ENCODE results near the gene MAP3K4.

MAP3K4 gene, protein sequence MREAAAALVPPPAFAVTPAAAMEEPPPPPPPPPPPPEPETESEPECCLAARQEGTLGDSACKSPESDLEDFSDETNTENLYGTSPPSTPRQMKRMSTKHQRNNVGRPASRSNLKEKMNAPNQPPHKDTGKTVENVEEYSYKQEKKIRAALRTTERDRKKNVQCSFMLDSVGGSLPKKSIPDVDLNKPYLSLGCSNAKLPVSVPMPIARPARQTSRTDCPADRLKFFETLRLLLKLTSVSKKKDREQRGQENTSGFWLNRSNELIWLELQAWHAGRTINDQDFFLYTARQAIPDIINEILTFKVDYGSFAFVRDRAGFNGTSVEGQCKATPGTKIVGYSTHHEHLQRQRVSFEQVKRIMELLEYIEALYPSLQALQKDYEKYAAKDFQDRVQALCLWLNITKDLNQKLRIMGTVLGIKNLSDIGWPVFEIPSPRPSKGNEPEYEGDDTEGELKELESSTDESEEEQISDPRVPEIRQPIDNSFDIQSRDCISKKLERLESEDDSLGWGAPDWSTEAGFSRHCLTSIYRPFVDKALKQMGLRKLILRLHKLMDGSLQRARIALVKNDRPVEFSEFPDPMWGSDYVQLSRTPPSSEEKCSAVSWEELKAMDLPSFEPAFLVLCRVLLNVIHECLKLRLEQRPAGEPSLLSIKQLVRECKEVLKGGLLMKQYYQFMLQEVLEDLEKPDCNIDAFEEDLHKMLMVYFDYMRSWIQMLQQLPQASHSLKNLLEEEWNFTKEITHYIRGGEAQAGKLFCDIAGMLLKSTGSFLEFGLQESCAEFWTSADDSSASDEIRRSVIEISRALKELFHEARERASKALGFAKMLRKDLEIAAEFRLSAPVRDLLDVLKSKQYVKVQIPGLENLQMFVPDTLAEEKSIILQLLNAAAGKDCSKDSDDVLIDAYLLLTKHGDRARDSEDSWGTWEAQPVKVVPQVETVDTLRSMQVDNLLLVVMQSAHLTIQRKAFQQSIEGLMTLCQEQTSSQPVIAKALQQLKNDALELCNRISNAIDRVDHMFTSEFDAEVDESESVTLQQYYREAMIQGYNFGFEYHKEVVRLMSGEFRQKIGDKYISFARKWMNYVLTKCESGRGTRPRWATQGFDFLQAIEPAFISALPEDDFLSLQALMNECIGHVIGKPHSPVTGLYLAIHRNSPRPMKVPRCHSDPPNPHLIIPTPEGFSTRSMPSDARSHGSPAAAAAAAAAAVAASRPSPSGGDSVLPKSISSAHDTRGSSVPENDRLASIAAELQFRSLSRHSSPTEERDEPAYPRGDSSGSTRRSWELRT (N-terminal part only)

DNA sequence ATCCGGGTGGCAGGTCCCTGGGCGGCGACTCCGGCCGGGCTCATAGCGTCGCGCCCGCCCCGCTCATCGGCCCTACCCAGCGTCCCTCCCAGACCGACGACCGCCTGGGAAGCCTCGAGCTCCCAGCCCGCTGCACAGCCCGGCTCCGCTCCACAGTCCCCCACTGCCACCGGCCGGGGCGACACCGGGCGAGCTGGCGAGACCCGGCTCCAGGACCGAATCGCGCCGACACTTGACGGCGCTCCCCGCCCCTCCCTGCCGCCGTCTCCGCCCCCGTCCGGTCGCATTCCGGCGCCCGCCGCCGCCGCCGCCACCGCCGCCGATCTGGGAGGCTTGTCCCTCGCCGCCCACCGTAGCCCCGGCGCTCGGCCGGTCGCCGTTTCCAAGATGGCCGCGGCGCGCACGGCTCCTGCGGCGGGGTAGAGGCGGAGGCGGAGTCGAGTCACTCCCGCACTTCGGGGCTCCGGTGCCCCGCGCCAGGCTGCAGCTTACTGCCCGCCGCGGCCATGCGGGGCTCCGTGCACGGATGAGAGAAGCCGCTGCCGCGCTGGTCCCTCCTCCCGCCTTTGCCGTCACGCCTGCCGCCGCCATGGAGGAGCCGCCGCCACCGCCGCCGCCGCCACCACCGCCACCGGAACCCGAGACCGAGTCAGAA, at the start of gene MAP3K4:
Gene MAP3K4 (plus strand): TSS at position 364 of the 655 bp plus-strand sequence. CDS start 163 bp downstream, at position 527.
- no peak for DNase-seq

DNA sequence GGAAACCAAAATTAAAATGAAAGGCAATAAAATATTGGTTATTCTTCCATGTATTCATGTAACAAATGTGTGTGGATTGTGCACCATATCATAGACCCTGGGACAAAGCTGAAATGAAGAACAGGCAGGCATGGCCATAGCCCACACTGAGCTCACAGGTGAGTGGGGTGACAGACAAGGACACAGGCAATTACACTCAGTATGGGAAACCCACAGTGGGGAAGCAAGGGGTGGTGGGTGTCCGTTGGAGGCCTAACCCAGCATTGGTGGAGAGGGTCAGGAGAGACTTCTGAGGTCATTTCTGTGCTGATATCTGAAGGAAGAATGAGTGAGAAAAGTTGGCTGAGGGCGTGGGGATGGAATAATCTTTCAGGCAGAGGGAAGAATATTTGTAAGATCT, 47.6 kb upstream of the MAP3K4 start:
- no peak for DNase-seq

DNA sequence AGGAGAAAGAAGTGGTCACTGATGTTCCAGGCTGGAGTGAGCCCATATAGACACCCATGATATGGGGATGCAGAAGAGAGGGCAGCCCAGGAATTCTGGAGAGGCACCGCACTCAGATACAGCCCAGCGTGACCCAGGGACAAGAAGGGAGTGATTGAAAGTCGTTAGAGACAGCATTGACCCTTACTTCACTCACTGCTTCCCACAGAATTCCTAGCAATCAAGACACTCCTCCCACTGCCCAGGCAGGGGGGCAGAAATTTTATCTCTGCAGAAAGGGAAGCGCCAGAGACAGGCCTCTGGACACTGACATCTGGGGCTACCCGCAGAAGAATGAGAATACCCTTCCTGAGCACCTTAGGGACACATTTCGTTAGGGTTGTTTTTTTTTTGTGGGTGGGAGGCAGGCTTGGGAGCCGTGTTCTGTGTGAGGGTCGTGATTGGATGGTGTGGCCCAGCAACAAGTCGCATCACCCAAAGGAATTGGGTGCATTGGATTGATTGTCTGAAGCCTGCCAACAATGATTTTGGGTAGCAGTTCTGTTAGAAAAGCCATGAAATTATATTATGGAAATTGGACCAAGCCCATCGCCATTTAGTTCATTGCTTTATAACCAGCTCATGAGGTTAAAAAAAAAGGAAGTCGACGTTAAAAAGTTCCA, 45.9 kb upstream of the MAP3K4 start:
- DNase-seq, result no peak

DNA sequence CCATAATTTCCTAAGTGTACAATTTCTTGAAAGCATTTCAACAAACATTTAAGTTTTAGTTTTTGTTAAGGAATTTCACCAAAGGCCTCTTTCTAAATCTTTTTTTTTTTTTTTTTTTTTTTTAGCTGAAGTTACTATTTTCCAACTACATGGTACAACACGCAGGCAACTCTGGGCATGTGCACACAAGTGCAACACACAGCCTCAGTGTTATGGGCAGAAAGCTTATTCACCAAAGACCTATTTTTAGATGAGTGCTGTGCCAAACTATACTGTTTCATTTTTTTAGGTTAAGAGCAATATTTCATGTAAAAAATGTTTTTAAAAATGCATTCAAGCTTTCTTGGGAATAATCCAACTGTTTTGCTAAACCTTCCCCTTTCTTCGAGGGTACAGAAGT, 42.0 kb upstream of the MAP3K4 start:
- DNase-seq, result no peak

DNA sequence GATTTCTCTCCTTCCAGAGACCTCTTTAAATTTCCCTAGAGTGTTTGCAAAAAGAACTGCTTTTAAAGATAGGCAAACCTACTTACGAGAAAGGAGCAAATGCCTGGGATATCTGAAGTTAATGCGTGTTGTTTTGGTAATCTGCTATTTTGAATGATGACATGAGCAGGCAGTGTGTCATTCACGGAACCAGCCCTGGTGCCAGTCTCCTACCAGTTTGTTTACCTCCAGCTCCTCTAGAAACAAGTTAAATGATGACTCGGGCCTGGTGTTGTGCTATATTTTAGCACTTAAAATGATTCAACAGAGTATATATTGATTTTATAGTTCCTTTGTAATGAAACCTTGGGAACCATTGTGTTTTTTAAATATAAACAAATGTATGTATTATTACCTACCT, 41.1 kb upstream of the MAP3K4 start:
- DNase-seq, result no peak

DNA sequence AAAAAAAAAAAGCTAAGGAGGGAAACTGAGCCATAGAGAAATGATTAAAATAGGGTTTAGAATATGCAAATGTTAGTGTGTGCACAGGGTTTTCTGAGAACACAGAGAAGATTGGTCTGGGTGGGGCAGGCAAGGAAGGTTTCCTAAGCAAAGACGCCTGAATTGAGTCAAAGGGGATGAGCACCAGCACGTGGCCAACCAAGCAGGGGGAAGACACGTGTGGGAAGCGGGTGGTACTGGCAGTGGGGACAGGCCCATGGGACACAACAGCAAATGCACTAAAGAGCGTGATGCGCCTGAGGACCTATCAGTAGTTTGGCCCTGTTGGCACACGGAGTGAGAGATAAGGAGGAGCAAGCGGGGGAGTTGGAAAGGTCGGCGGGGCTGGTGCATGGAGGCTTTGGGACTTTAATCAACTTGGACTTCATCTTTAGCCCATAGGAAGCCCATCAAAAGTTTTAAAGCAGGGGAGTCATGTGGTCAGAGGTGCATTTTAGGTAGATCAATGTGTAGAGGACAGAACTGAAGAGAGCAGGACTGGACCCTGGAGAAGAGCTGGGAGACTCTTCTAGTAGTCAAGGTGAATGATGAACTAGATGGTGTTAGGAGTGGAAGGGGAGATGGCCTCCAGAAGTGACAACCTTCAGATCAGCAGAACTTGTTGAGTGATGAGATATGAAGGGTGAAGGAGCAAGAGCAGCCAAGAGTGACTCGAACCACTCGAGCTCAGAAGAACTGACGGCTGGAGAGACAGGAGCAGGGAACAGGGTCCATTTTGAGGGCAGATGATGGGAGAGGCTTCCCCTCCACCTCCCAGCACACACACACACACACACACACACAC, 40.2 kb upstream of the MAP3K4 start:
- no peak for DNase-seq

DNA sequence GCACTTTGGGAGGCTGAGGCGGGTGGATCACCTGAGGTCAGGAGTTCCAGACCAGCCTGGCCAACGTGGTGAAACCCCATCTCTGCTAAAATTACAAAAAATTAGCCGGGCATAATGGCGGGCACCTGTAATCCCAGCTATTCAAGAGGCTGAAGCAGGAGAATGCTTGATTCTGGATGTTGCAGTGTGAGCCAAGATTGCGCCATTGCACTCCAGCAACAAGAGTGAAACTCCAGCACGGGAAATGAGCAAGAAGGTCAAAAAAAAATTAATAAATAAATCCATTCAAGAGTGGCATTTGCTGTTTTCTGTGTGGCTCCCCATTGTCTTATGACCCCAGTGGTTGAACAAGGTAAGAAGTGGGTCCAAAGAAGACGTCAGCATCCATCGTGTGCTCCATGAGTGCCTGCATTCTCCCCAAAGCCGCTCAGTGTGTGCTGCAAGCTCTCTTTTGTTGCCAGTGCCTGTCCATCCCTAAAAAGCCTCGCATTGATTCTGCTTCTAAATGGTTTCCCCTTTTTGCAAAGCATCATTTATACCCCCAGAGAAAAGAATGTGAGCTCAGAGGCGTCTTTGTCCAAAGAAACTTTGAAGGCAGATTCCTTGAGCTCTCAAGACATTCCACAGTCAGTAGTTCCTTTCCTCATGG, 38.8 kb upstream of the MAP3K4 start:
- no peak for DNase-seq

DNA sequence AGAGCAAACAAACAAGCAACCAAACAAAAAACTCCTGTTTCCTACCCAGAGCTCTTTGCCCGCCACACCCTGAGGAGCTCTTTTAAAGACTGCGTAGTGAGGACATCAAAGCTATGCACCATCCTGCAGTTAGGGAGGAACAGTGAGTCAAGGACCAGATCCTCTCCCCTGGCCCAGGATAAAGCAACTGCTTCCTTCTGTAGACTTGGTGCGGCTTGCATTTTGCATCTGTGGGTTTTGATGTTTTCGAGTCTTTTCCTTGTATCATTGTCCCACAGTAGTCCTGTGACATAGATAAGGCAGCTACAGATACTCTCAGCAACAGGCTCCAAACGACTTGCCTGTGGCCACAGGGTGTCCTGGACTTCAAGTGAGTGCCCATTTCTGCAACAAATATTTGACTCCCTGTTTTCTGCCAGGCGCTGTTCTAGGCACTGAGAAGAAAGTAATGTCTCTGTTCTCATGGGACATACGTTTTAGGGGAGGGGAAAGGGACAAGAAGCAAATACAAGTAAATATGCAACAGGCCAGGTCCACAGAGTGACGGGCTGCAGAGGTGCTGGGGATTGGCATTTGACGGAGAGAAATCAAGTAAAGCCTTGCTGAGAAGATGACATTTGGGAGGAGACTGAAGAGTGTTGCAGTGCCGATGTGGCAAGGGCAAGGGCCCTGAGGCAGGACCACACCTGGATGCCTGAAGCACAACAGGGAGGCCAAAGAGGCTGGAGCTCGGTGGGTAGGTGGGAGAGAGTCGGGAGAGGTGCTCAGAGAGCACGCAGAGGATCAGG, 35.9 kb upstream of the MAP3K4 start:
- no peak for DNase-seq

DNA sequence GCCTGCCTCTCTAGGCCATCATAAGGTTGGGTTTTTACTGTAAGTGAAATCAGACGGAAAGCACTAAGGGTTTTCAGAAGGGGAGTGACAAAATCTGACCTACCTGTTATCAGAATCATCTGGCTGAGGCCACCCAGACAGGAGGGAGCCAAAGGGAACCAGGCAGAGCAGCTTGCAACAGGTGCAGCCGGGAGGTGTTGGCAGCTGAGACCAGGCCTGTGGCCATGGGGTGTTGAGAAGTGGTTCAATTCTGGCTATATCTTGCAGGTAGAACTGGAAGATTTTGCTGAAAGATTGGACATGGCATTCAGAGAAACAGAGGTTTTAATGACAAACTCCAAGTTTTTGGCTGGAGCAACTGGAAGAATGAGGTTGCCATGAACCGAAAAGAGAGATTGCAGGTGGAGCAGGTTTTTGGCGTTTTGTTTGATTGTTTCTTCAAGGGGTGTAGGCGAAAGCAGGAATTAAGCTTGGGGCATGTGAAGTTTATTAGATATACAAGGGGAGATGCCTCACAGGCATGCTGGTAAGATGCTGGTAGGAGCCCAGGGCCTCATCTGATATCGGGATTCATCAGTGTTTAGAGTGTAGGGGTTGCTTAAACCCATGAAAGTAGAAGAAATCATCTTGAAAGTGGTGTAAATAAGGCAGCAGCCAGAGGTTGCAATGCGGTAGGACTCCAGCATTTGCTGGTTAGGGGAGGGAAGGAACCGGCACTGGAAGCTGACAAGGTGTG, 35.1 kb upstream of the MAP3K4 start:
- no peak for DNase-seq

DNA sequence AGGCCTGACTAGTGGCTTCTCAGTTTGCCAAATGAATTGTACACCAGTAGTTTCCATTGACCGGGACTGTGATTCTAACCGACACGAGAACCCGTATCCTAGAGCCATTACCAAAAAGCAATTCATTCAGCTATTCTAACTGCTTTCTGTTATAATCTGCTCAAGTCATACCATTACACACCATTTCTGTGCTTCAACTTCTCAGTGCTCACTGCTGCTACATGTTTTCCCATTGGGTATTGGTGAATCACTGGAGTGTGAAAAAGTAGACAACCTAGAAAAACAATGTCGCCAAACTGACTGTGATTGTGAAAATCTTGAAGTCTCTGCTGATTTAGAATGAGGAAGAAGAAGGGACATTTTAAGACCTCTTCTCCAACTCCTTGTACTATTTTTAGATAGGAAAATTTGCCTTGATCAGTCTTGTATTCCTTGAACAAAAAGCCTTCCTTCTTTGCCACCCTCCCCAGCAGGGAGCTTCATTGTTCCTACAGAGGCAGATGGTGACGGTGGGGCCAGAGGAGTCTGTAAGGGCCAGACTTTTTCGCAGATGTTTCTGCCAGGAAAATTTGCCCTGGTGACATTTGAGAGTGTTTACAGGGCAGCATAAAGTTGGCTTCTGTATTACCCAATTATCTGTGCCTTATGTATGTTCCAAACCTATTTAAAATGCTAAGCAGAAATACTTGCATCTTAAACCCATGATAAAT, 31.7 kb upstream of the MAP3K4 start:
- DNase-seq, result no peak

DNA sequence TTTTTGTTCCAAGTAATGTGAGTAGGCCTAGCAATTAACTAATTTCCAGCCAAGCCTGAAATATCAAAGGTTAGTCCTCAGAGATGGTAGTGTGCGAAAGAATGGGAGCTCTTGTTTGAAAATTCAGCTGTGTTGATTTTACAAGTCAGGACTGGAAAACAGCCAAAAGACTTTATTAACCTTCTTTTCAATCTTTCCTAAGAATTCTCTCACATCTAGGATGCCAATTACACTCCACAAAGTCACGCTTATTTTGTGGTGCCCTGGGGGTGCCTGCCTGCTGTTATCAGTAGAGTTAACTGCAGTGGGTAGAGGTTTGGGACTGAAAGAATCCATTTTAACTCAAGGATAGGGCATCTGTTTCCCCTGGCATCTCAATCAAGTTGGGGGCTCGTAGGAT, 30.7 kb upstream of the MAP3K4 start:
- no peak for DNase-seq

DNA sequence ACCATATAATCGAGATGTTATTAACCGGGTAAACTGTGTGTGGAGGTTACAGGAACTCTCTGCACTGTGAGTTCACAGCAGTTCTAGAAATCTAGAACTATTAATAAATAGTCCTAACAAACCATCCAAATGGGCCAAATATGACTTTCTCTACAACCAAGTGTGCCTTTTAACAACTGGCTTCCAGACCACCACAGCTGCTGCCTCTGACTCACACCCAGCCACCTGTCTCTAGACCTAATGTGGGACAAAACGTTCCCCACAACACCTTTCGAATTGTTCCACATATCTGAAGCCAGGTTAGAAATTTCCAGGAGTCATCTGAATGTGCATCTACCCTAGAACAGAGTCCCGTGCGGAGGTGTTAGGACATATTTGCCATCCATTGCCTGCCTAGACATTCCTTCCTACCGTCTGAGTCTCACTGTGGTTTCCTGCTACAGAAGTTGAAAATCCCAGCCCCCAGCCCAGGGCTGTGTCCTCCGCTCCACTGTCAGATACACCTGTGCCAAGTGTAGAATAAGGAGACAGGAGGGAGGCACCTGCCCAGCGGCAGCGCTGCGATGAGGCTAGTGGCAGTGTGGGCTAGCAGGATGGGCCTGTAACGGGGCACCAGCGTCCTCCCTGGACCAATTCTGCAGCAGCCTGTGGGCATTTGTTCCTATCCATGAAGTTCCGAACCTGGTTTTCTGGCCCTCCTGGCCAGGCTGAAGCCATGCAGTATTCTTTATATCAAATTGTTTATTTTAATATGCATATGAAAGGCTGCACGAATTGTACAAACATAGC, 28.5 kb upstream of the MAP3K4 start:
- no peak for DNase-seq

DNA sequence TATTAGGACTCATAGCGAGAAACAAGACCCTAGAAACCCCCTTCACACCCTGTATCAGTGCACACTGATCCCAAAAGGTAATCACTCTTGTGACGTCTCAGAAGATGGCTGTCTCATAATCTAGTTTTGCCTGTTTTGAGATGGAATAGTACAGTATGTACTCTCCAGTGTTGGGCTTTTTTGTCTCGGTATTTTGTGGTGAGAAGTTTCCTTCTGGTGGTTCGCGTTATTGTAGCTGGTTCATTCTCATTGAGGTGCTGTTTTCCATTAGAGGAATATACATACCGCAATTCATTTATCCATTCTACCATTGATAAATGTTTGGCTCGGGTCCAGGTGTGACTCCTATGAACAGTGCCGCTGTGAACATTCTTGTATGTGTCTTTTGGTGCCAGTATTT, 27.9 kb upstream of the MAP3K4 start:
- no peak for DNase-seq

DNA sequence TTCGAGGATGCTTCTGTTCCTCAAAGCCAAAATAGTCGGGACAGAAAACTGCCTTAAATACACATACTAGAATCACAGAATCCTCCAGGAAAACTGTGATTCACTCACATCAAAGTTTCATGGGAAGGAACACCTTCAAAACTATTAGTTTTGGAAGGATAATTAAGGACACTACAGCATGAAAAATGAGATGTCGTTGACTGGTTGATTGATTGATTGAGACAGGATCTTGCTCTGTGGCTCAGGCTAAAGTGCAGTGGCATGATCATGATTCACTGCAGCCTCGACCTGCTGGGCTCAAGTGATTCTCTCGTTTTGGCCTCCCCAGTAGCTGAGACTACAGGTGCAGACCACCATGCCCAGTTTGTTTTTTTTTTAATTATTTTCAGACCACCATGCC, 25.7 kb upstream of the MAP3K4 start:
- no peak for DNase-seq

DNA sequence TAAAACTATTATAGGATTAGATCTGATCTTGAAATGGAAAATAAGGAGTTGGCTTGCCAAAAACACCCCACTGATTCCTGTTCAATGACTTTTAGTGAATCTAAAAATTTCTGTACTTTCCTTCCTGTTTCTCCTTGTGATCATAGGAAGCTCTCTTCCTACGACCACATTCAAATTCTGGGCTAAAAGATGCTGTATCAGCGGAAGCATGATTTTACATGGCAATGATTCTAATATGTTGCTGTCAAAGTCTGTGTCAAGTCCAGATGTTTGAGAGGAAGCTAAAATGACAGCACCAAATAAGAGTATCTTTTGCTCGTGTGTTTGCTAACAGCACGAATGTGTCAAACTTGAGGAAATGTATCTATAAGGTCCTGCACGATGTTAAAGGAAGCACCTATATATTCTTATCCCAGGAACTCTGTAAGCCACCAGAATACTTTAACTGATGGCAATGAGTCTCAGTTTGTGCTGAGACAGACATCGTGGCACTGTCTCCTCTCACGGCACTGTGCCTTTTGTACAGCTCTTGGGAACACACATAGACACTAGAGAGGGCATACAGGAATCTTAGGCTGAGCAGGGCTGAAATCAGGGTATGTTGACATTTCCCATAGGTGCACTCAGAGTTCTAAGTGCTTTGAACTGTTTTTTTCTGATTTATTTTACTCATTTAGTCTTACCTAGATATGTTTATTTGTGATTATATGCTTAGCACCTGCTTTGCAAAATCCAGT, 24.9 kb upstream of the MAP3K4 start:
- DNase-seq, result no peak

DNA sequence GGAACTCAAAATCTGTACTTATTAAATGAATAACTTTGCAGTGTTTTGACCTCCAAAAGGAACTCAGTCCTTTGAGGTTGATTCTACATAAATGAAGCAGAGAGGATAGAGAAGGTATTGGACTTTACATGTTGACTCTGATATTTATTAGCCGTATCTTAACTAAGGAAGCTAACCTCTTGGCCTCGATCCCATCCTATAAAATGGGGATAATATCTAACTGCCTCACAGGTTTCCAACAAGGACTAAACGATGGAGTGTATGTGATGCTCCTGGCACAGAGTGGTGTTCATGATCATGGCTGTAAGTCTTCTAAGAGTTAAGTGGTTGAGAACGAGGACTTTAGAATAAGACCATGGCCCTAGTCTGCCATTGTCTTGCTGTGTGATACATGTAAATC, 24.2 kb upstream of the MAP3K4 start:
- no peak for DNase-seq

DNA sequence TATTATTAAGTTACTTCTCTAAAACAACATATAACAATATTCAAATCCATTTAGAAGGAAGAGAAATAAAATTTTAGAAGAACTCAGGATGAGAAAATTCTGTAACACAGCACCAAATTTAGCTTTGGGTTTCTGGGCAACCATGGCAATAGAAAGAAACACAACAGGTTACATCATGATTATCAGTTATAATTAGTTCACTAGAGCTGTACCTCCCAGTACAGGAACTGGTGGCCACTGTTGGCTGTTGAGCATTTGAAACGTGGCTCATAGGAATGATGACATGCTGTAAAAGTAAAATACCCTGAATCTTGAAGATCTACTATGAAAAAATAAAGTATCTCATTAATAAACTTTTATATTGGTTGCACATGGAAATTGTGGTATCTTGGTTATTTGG, 23.7 kb upstream of the MAP3K4 start:
- DNase-seq, result no peak
